Measurements from ENCODE around the gene PLA2G5.

PLA2G5 gene

GRCh38 chr1:20139776-20140612, 70.0 kb downstream of the PLA2G5 start:
- no peak for TF ChIP-seq CTCF (IDR thresholded peaks at IDR 0.05; ENCODE audit: control insufficient read depth, extremely low read depth, insufficient read depth)
- no peak overlapping the region for H3K4me3 ChIP-seq (ENCODE audit: low read depth, low read length)
- DNase-seq (ENCODE audit: low read depth), result peak; percentile 62

GRCh38 chr1:20141001-20141400, 71.0 kb downstream of the PLA2G5 start:
- TF ChIP-seq CTCF (IDR thresholded peaks at IDR 0.05; ENCODE audit: control insufficient read depth, extremely low read depth, insufficient read depth), result no peak
- DNase-seq (ENCODE audit: low read depth), result no peak
- no peak overlapping the region for H3K4me3 ChIP-seq (ENCODE audit: low read depth, low read length)

GRCh38 chr1:20141466-20141865, 71.5 kb downstream of the PLA2G5 start:
- no peak for TF ChIP-seq CTCF (IDR thresholded peaks at IDR 0.05; ENCODE audit: control insufficient read depth, extremely low read depth, insufficient read depth)
- DNase-seq (ENCODE audit: low read depth), result no peak
- no peak overlapping the region for H3K4me3 ChIP-seq (ENCODE audit: low read depth, low read length)

Measured in LNCaP clone FGC (cell line).